Measurements from ENCODE around the gene SRD5A1. TPM values are rescaled to one million over a fixed set of nuclear protein-coding genes. Genes with fewer than 3 reads are reported as not detected.

SRD5A1 gene
- total and polyA plus RNA-seq, 4 donors = 2.5 to 7.7 (median 4.7) TPM

DNA sequence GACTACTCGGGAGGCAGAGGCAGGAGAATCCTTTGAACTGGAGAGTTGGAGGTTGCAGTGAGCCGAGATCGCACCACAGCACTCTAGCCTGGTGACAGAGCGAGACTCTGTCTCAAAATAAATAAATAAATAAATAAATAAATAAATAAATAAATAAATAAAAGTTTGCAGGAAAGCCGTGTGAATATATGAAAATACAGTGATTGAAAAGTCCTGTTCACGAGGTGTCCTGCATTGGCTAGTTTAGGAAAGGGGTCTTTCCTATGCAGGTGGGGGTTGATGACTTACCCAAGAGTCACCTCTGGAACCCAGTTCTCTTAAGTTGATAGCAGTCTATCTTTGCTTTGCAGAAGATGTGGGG is 87.3 kb downstream of the SRD5A1 start:
- ATAC-seq (ENCODE audit: low FRiP score) = no peak
- H3K9me3 ChIP-seq (ENCODE audit: control insufficient read depth, low read length) = no peaks in the 10 kb centered on the region
- H3K36me3 ChIP-seq (ENCODE audit: control insufficient read depth in 1 of 2, insufficient read depth in 2 of 2, low read length in 1 of 2) = no peaks in the 10 kb centered on the region
- WGBS, 2 donors = 78 to 79% methylated on average over 6 of the region's 6 CpGs
- intact Hi-C loops (cut with DNase I) = no loop called here
- no peak overlapping the region for H3K4me3 ChIP-seq (ENCODE audit: low read length in 2 of 2)
- DNase-seq = no peak
- no peaks in the 10 kb centered on the region for H3K27me3 ChIP-seq (ENCODE audit: control insufficient read depth in 1 of 2, insufficient read depth in 2 of 2, low read length in 1 of 2)
- peaks cover 7% of the 10 kb centered on the region in 2 donors for H3K4me1 ChIP-seq (ENCODE audit: control insufficient read depth in 1 of 2, insufficient read depth in 2 of 2, low read length in 2 of 2)
- no peak overlapping the region for H3K27ac ChIP-seq (ENCODE audit: low read depth in 1 of 2, low read length in 2 of 2)

DNA sequence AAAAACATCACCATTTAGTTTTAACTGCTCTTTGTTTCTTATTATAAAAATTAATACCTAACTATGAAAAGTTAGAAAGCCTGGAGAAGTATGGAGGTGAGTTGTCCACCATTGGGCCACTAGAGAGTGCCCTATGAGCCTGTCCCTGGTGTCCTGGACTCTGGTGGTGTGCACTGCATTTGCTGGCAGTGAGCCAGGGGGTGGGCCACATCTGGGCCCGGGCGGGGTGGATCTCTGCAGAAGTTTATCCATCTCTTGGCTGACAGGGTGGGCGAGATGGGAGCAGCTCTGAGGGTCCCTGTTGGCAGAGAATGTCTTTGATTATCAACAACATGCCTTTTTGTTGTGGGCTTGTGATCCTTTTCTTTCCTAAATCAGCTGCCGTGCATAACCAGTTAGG is 88.2 kb downstream of the SRD5A1 start:
- ATAC-seq (ENCODE audit: low FRiP score) (no peak), DNase-seq (no peak)
- Histone ChIP-seq H3K36me3 (ENCODE audit: control insufficient read depth in 1 of 2, insufficient read depth in 2 of 2, low read length in 1 of 2) (no peaks in the 10 kb centered on the region), H3K27ac (ENCODE audit: low read depth in 1 of 2, low read length in 2 of 2) (peak overlapping the region; percentile 59 to 74), H3K9me3 (ENCODE audit: control insufficient read depth, low read length) (no peaks in the 10 kb centered on the region), H3K27me3 (ENCODE audit: control insufficient read depth in 1 of 2, insufficient read depth in 2 of 2, low read length in 1 of 2) (no peaks in the 10 kb centered on the region), H3K4me1 (ENCODE audit: control insufficient read depth in 1 of 2, insufficient read depth in 2 of 2, low read length in 2 of 2) (peaks cover 7% of the 10 kb centered on the region in 2 donors), H3K4me3 (ENCODE audit: low read length in 2 of 2) (no peak overlapping the region)
- WGBS, 2 donors = 22 to 26% methylated on average over 4 of the region's 4 CpGs
- intact Hi-C loops (cut with DNase I) = no loop called here

GRCh38 chr5:6722015-6722414 is 88.8 kb downstream of the SRD5A1 start:
- WGBS, 2 donors = 3 to 5% methylated on average over 6 of the region's 6 CpGs
- DNase-seq (no peak), ATAC-seq (ENCODE audit: low FRiP score) (peak; percentile 23)
- H3K27ac ChIP-seq (ENCODE audit: low read depth in 1 of 2, low read length in 2 of 2) = peak overlapping the region; percentile 74 to 79
- intact Hi-C loops (cut with DNase I) = no loop called here
- H3K9me3 ChIP-seq (ENCODE audit: control insufficient read depth, low read length) = no peaks in the 10 kb centered on the region
- peak overlapping the region; percentile 23 to 36 for H3K4me3 ChIP-seq (ENCODE audit: low read length in 2 of 2)
- peaks cover 5 to 7% of the 10 kb centered on the region in 2 donors for H3K4me1 ChIP-seq (ENCODE audit: control insufficient read depth in 1 of 2, insufficient read depth in 2 of 2, low read length in 2 of 2)
- H3K27me3 ChIP-seq (ENCODE audit: control insufficient read depth in 1 of 2, insufficient read depth in 2 of 2, low read length in 1 of 2) = no peaks in the 10 kb centered on the region
- H3K36me3 ChIP-seq (ENCODE audit: control insufficient read depth in 1 of 2, insufficient read depth in 2 of 2, low read length in 1 of 2) = no peaks in the 10 kb centered on the region

DNA sequence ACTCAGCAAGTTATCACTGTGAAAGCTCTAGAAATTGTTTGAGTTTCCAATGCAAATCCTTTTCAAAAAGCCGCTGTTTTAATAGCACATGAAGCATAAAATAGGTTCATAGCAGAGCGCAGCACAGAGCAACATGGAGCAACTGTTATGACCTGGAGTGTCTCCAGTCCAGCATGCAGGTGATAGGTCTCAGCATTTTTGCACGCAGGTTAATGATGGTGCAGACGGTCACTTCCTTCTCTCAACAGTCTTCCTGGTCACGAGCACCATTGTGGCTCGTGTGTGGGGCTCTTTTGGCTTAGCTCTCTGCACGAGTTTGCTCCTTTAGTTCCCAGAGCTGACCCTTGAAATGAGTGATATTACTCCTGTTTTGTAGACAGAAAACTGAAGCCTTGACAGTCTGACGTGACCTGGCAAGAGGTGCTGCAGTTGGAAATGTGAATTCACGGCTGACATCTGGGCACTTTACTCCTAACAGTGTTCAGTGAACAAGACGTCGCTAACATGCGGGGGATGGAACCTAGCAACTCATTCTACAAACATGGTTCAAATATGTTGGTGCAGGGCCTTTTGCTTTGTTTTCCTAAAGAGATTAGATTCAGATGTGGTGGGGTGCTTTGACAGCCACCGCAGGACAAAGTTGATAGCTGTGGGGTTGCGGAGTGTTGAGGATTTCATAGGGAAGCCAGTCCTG is 90.0 kb downstream of the SRD5A1 start:
- H3K4me3 ChIP-seq (ENCODE audit: low read length in 2 of 2) = no peak overlapping the region

GRCh38 chr5:6723816-6724300 is 90.6 kb downstream of the SRD5A1 start:
- no peaks in the 10 kb centered on the region for H3K9me3 ChIP-seq (ENCODE audit: control insufficient read depth, low read length)
- DNase-seq (no peak), ATAC-seq (ENCODE audit: low FRiP score) (no peak)
- H3K4me3 ChIP-seq (ENCODE audit: low read length in 2 of 2) = no peak overlapping the region
- H3K36me3 ChIP-seq (ENCODE audit: control insufficient read depth in 1 of 2, insufficient read depth in 2 of 2, low read length in 1 of 2) = no peaks in the 10 kb centered on the region
- peak overlapping the region in 1 of 2 donors; percentile 22 for H3K27ac ChIP-seq (ENCODE audit: low read depth in 1 of 2, low read length in 2 of 2)
- no peaks in the 10 kb centered on the region for H3K27me3 ChIP-seq (ENCODE audit: control insufficient read depth in 1 of 2, insufficient read depth in 2 of 2, low read length in 1 of 2)
- 76 to 79% methylated on average over 12 of the region's 12 CpGs for WGBS, 2 donors
- intact Hi-C loops (cut with DNase I) = no loop called here
- no peaks in the 10 kb centered on the region for H3K4me1 ChIP-seq (ENCODE audit: control insufficient read depth in 1 of 2, insufficient read depth in 2 of 2, low read length in 2 of 2)

More for the DNA sequence above, 90.0 kb downstream of the SRD5A1 start:
- DNase-seq (no peak), ATAC-seq (ENCODE audit: low FRiP score) (no peak)
- H3K27ac ChIP-seq (ENCODE audit: low read depth in 1 of 2, low read length in 2 of 2) = peak overlapping the region in 1 of 2 donors; percentile 22
- no peaks in the 10 kb centered on the region for H3K36me3 ChIP-seq (ENCODE audit: control insufficient read depth in 1 of 2, insufficient read depth in 2 of 2, low read length in 1 of 2)
- intact Hi-C loops (cut with DNase I) = no loop called here
- H3K4me1 ChIP-seq (ENCODE audit: control insufficient read depth in 1 of 2, insufficient read depth in 2 of 2, low read length in 2 of 2) = peaks cover 0 to 2% of the 10 kb centered on the region in 2 donors
- H3K27me3 ChIP-seq (ENCODE audit: control insufficient read depth in 1 of 2, insufficient read depth in 2 of 2, low read length in 1 of 2) = no peaks in the 10 kb centered on the region
- 20 to 23% methylated on average over 14 of the region's 14 CpGs for WGBS, 2 donors
- H3K9me3 ChIP-seq (ENCODE audit: control insufficient read depth, low read length) = no peaks in the 10 kb centered on the region

Other genes with a start within 250 kb of the SRD5A1 start
- 1 to 10 TPM; 1.6 to 3.3 TPM for gene UBE2QL1, start 184.6 kb upstream of the SRD5A1 start, total RNA-seq
- gene UBE2QL1, start 184.6 kb upstream of the SRD5A1 start, polyA plus RNA-seq = under 1 TPM; 0.43 to 0.75 TPM
- gene NSUN2, start 396 bp upstream of the SRD5A1 start, total RNA-seq = 10 to 100 TPM; 38.6 to 45.0 TPM
- 10 to 100 TPM; 15.0 to 46.1 TPM for gene NSUN2, start 396 bp upstream of the SRD5A1 start, polyA plus RNA-seq
- 10 to 100 TPM; 33.4 to 37.0 TPM for gene TENT4A, start 80.0 kb downstream of the SRD5A1 start, total RNA-seq
- 10 to 100 TPM in 1 of 2 donors, 1 to 10 TPM in 1; 4.1 to 12.6 TPM for gene TENT4A, start 80.0 kb downstream of the SRD5A1 start, polyA plus RNA-seq